Hypothalamus (tissue), 51 donors: Measurements from ENCODE around the gene PPP2R1B.

Experiments
- DNase-seq, 51 donors: peaks; one replicate each; lab custom pipeline; 2025; lab: John Stamatoyannopoulos, UW

The PPP2R1B gene

GRCh38 chr11:111698852-111699559 lies 67.2 kb downstream of the PPP2R1B start:
- no peak for DNase-seq

DNA sequence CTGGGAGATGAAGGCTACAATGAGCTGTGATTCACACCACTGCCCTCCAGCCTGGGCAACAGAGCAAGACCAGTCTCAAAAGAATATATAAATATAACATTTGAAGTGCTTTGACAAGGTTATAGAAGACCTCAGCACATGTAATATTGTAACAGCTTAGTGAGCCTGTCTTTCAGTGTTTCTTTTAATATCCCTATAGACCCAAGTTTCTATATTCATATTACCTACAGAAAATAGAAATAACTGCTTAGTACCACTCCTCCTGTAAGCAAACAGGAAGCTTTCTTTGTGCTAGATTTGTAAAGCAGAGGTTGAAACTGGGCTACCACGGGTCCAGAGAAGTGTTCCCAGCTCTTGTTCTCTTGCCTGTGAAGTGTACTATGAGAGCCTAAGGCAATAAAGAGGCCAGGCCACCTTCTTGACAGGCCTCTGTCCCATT lies 68.2 kb downstream of the PPP2R1B start:
- no peak for DNase-seq

DNA sequence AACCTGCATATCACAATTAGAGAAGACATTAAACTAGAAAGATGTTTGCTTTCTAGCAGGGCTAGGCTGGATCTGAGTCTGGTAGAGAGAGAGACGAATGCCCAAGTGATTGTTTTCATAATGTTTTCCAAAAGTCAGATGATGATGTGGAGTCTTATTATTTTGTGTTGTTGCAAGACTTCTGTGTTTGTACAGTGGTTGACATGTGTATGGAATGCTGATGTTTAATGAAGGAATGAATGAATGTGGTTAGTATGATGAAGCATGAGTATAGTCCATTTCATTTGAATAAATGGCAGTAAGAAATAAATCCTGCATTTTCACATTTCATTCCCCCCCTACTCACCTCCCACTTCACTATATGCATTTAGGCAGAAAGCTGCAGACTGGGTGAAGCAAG lies 69.6 kb downstream of the PPP2R1B start:
- no peak for DNase-seq

DNA sequence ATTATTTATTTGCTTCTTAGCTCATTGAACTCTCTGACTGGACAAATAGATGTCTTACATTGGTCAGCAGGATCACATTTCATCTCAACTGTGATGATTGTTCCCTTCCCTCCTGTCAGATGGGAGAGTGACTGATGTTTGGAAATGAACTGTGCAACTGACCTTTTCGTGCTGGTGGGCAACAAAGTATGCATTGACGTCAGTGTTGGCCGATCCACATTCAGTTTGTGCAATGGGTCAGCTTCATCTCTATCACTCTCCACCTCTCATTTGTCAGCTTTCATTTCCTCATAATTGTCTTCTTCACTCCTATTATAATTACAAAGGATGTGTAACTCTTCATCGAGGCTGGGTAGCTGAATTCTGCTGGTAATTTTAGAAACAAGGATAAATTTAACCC lies 71.3 kb downstream of the PPP2R1B start:
- DNase-seq, result no peak

GRCh38 chr11:111693224-111693937 lies 72.8 kb downstream of the PPP2R1B start:
- DNase-seq, result no peak

DNA sequence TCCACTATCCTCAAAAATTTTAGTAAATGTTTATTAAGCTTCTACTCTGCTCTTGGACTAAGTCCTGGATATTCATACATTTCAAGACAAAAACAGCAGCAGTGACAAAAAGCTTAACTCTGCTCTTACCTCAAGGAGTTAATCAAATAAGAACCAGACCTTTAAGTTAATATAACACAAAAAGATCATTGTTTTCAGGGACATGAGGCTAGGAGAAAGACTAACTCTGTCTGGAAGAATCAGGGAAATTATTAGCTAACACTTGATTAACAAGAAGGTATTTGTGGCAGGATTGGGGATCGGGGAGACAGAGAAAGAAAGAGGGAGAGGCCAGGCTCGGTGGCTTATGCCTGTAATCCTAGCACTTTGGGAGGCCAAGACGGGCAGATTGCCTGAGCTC lies 74.4 kb downstream of the PPP2R1B start:
- no peak for DNase-seq

- DNase-seq, result peak in 1 of 51 donors; percentile 20
Measured at GRCh38 chr11:111691176-111691575, 75.0 kb downstream of the PPP2R1B start.

- no peak for DNase-seq
Measured at GRCh38 chr11:111688013-111688412, 78.2 kb downstream of the PPP2R1B start.

DNA sequence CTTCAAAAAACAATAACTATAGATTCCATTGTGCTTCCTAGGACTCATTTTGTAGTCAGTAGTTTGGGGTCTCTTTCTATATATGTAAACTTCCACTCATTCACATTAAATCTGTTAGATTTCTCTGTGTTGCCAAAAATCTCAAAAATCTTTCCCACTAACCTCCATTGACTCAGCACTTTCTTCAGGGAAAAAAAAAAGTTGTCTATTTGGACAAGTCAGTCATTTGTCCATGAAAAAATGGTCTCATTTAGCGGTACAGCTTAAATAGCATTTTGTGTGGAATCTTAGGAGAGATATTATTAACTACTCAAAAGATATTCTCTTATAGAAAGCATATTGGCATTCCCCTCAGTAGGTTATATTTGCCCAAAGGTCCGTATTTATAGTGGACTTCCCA lies 81.9 kb downstream of the PPP2R1B start:
- DNase-seq, result no peak

- no peak for DNase-seq
Measured at GRCh38 chr11:111683806-111684205, 82.4 kb downstream of the PPP2R1B start.

GRCh38 chr11:111680486-111681175 lies 85.6 kb downstream of the PPP2R1B start:
- DNase-seq, result no peak
